SU-DHL-6 (cell line): ENCODE data around the gene ZNF134.

Source experiments
- H2AFZ ChIP-seq: fragments of 200-600 bp; sonication (generic); 2 replicates; pipeline ENCODE4 v1.6.1; 2014; ENCODE audit warnings: low read depth, mild to moderate bottlenecking, moderate library complexity, mixed read lengths, antibody characterized with exemption, low read length; ENCODE audit not compliant: severe bottlenecking
- H3F3A ChIP-seq: fragments of 200-600 bp; shearing (Covaris generic); 2 replicates; pipeline ENCODE4 v1.6.0; 2016; ENCODE audit warnings: antibody characterized with exemption, mild to moderate bottlenecking; ENCODE audit not compliant: insufficient read depth
- H3K27ac ChIP-seq: fragments of 200-600 bp; sonication (generic); 2 replicates; pipeline ENCODE4 v1.5.1; 2016; ENCODE audit warnings: low read depth, mild to moderate bottlenecking, low read length, moderate library complexity, mixed read lengths
- H3K27me3 ChIP-seq: fragments of 200-600 bp; sonication (generic), shearing (Covaris generic); 2 replicates; pipeline ENCODE4 v1.6.0; 2014; ENCODE audit warnings: mild to moderate bottlenecking, low read length
- H3K36me3 ChIP-seq: fragments of 200-600 bp; sonication (generic); 2 replicates; pipeline ENCODE4 v1.6.1; 2014; ENCODE audit warnings: mild to moderate bottlenecking, low read length, mixed read lengths
- H3K4me2 ChIP-seq: fragments of 300-600, 200-600 bp; shearing (Covaris generic), sonication (generic); 2 replicates; pipeline ENCODE4 v1.6.0; 2014; ENCODE audit warnings: low read length, low read depth, mild to moderate bottlenecking; ENCODE audit not compliant: poor library complexity, severe bottlenecking
- H3K4me3 ChIP-seq: fragments of 200-600 bp; sonication (generic); 2 replicates; pipeline ENCODE4 v1.5.1; 2014; ENCODE audit warnings: antibody characterized with exemption, low read length, mild to moderate bottlenecking, mixed read lengths; ENCODE audit not compliant: insufficient read depth, poor library complexity, severe bottlenecking
- H3K79me2 ChIP-seq: fragments of 200-600 bp; sonication (generic); 2 replicates; pipeline ENCODE4 v1.6.1; 2014; ENCODE audit warnings: mild to moderate bottlenecking, low read length, moderate library complexity; ENCODE audit not compliant: insufficient read depth
- H3K9ac ChIP-seq: fragments of 200-600 bp; sonication (generic); 2 replicates; pipeline ENCODE4 v1.7.0; 2014; ENCODE audit warnings: mild to moderate bottlenecking, low read length
- H3K9me2 ChIP-seq: fragments of 200-600 bp; sonication (generic); replicated peaks from 2 replicates; pipeline ENCODE4 v1.6.1; 2014; ENCODE audit warnings: low read length; ENCODE audit not compliant: insufficient read depth
- H3K9me3 ChIP-seq: fragments of 200-600 bp; sonication (generic); 2 replicates; pipeline ENCODE4 v1.6.1; 2014; ENCODE audit warnings: low read length, mixed read lengths; ENCODE audit not compliant: insufficient read depth
- H4K20me1 ChIP-seq: fragments of 200-600 bp; sonication (generic); 2 replicates; pipeline ENCODE4 v1.6.1; 2014; ENCODE audit warnings: low read depth, mild to moderate bottlenecking, antibody characterized with exemption, low read length, moderate library complexity, mixed read lengths
- EZH2phosphoT487 ChIP-seq: fragments of 200-600 bp; sonication (generic), shearing (Covaris generic); conservative IDR thresholded peaks from 2 replicates; pipeline ENCODE4 v1.6.1; 2018; ENCODE audit warnings: mild to moderate bottlenecking, antibody characterized with exemption, low read length, moderate library complexity, mixed read lengths
- TF ChIP-seq, protein P1 (sequence below): fragments of 200-600 bp; sonication (generic); IDR thresholded peaks from one replicate; pipeline ENCODE4 v1.5.1; 2017; ENCODE audit warnings: antibody characterized with exemption, mild to moderate bottlenecking, low read length, moderate library complexity; ENCODE audit not compliant: insufficient read depth, poor library complexity, severe bottlenecking

The ZNF134 gene

GRCh38 chr19:57613941-57614743 lies at the start of gene ZNF134:
ZNF134 (plus strand) TSS chr19:57614242; CDS start chr19:57619469, 5,227 bp downstream.
- H3K9me3 ChIP-seq = peaks cover 51% of the 10 kb centered on the region; the same call in 1 of the 2 replicates
- no peaks in the 10 kb centered on the region for H4K20me1 ChIP-seq
- 0 out of 2 replicates have a peak within 1 kb of the TSS, but pooled peaks have one; percentile 12 for H3K27ac ChIP-seq
- TF ChIP-seq, protein P1, sequence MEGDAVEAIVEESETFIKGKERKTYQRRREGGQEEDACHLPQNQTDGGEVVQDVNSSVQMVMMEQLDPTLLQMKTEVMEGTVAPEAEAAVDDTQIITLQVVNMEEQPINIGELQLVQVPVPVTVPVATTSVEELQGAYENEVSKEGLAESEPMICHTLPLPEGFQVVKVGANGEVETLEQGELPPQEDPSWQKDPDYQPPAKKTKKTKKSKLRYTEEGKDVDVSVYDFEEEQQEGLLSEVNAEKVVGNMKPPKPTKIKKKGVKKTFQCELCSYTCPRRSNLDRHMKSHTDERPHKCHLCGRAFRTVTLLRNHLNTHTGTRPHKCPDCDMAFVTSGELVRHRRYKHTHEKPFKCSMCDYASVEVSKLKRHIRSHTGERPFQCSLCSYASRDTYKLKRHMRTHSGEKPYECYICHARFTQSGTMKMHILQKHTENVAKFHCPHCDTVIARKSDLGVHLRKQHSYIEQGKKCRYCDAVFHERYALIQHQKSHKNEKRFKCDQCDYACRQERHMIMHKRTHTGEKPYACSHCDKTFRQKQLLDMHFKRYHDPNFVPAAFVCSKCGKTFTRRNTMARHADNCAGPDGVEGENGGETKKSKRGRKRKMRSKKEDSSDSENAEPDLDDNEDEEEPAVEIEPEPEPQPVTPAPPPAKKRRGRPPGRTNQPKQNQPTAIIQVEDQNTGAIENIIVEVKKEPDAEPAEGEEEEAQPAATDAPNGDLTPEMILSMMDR = no peak
- TF ChIP-seq EZH2phosphoT487 = no peak
- H3K9me2 ChIP-seq = no peaks in the 10 kb centered on the region
- peak within 1 kb of the TSS; percentile 87 for H3K4me3 ChIP-seq
- peaks cover 38% of the 10 kb centered on the region for H3K36me3 ChIP-seq
- peaks cover 34% of the 10 kb centered on the region for H3K79me2 ChIP-seq
- H3F3A ChIP-seq = no peaks in the 10 kb centered on the region
- no peaks in the 10 kb centered on the region for H3K27me3 ChIP-seq
- H3K9ac ChIP-seq = peak within 1 kb of the TSS; percentile 72
- peak within 1 kb of the TSS; percentile 81 for H2AFZ ChIP-seq
- H3K4me2 ChIP-seq = peak within 1 kb of the TSS; percentile 70

GRCh38 chr19:57566396-57567265 lies 47.4 kb upstream of the ZNF134 start:
- Histone ChIP-seq H3K27ac (no peak overlapping the region), H4K20me1 (no peaks in the 10 kb centered on the region), H3K36me3 (no peaks in the 10 kb centered on the region), H3K27me3 (no peaks in the 10 kb centered on the region), H3K9ac (no peak overlapping the region), H3K79me2 (no peaks in the 10 kb centered on the region), H3K4me2 (no peak overlapping the region), H2AFZ (no peak overlapping the region), H3K9me2 (no peaks in the 10 kb centered on the region), H3K9me3 (peaks cover 64% of the 10 kb centered on the region), H3K4me3 (no peak overlapping the region), H3F3A (no peaks in the 10 kb centered on the region)
- no peak for TF ChIP-seq EZH2phosphoT487
- TF ChIP-seq, protein P1 = no peak

DNA sequence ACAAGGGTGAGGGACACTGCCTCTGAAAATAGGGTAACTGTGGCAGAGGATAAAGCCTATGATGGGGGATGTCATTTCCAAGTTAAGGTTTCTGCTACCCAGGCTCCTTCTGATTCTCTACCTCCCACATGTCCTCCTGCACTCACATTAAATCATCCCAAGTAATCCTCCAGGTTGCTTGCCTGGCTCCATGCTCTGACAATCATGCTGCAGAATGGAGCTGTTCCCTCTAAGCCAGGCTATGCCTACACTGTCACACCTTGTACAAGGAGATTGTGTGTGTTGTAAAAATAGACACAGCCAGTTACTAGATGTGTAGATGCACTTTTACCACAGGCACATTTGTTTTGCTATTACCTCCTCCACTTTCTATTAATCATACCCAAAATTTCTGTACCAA lies 43.3 kb upstream of the ZNF134 start:
- Histone ChIP-seq H2AFZ (no peak overlapping the region), H3K4me3 (no peak overlapping the region), H3K79me2 (no peaks in the 10 kb centered on the region), H3K27ac (no peak overlapping the region), H3K36me3 (peaks cover 35% of the 10 kb centered on the region), H3K27me3 (no peaks in the 10 kb centered on the region), H3F3A (no peaks in the 10 kb centered on the region), H3K4me2 (no peak overlapping the region), H3K9me2 (no peaks in the 10 kb centered on the region), H3K9me3 (peaks cover 75% of the 10 kb centered on the region), H3K9ac (no peak overlapping the region), H4K20me1 (no peaks in the 10 kb centered on the region)
- TF ChIP-seq, protein P1 = no peak
- TF ChIP-seq EZH2phosphoT487 = no peak
